Measurements from ENCODE around the gene UBR4. TPM values are rescaled to one million over a fixed set of nuclear protein-coding genes. Genes with fewer than 3 reads are reported as not detected.

Gene UBR4
- total and polyA plus RNA-seq, 2 of the 8 experiments (the other 6 are each of a cell fraction or from before 2014, with no cell fraction given): 139 to 152 TPM

- Histone ChIP-seq H3K18ac (ENCODE audit: extremely low read depth, low read length) (no peak overlapping the region), H3K79me1 (ENCODE audit: low read depth, low read length) (no peaks in the 10 kb centered on the region), H3K4me3 (ENCODE audit: extremely low read depth in 1 of 4, insufficient read depth in 2 of 4, low read depth in 3 of 4, low read length in 4 of 4) (no peak overlapping the region), H3K36me3 (ENCODE audit: control insufficient read depth in 2 of 4, insufficient read depth in 4 of 4, low read length in 3 of 4) (peaks cover 46 to 82% (median 72%) of the 10 kb centered on the region in 4 experiments), H4K91ac (replicated peaks; ENCODE audit: insufficient read length, low read length) (no peak overlapping the region), H3K14ac (ENCODE audit: insufficient read length) (no peak overlapping the region), H4K5ac (ENCODE audit: insufficient read length, low read depth, low read length) (no peak overlapping the region), H3K4me2 (ENCODE audit: insufficient read depth in 1 of 2, low read depth in 2 of 2, low read length in 2 of 2) (no peak overlapping the region), H3K23ac (ENCODE audit: insufficient read length) (no peak overlapping the region), H4K20me1 (replicated peaks in 1 of 2; ENCODE audit: control insufficient read depth in 1 of 2, insufficient read depth in 2 of 2, low read length in 2 of 2) (peaks cover 4 to 7% of the 10 kb centered on the region in 2 experiments), H3K27ac (ENCODE audit: low read depth, low read length) (no peak overlapping the region), H2BK5ac (ENCODE audit: low read depth, low read length) (no peak overlapping the region), H3K9ac (replicated peaks in 1 of 4; ENCODE audit: extremely low read depth in 1 of 4, low read depth in 3 of 4, low read length in 3 of 4) (no peak overlapping the region), H3K79me2 (ENCODE audit: control insufficient read depth in 1 of 2, insufficient read depth in 2 of 2, low read length in 2 of 2) (peaks cover 1 to 23% of the 10 kb centered on the region in 2 experiments), H3K27me3 (replicated peaks in 1 of 4; ENCODE audit: control insufficient read depth in 3 of 4, extremely low read depth in 1 of 4, insufficient read depth in 3 of 4, low read length in 3 of 4) (no peaks in the 10 kb centered on the region), H2AFZ (ENCODE audit: low read length) (no peak overlapping the region), H3K56ac (replicated peaks; ENCODE audit: insufficient read length, low read depth, low read length) (no peak overlapping the region), H3K9me3 (ENCODE audit: insufficient read depth in 2 of 2, low read depth in 1 of 2, low read length in 1 of 2) (no peaks in the 10 kb centered on the region), H3K4ac (replicated peaks; ENCODE audit: insufficient read length, low read depth, low read length) (no peak overlapping the region), H2BK20ac (ENCODE audit: low read length) (no peak overlapping the region), H3K4me1 (replicated peaks in 1 of 4; ENCODE audit: control insufficient read depth in 3 of 4, insufficient read depth in 4 of 4, low read length in 3 of 4) (no peaks in the 10 kb centered on the region), H2BK15ac (ENCODE audit: low read length) (no peak overlapping the region), H3K23me2 (ENCODE audit: low read depth, low read length) (no peaks in the 10 kb centered on the region), H2BK12ac (ENCODE audit: low read depth, low read length) (no peak overlapping the region), H2AK5ac (ENCODE audit: low read depth, low read length) (no peak overlapping the region), H2BK120ac (replicated peaks; ENCODE audit: low read depth, low read length) (no peak overlapping the region), H4K8ac (ENCODE audit: extremely low read depth, insufficient read depth, low read length) (no peak overlapping the region)
- FAIRE-seq (no peak), DNase-seq (ENCODE audit: low read depth in 1 of 2, low spot score in 2 of 2) (no peak)
- WGBS, 2 experiments (ENCODE audit: extremely low coverage in 1 of 2, insufficient coverage in 1 of 2, insufficient read length in 1 of 2, insufficient replicate concordance in 2 of 2, low coverage in 1 of 2, low lambda C conversion rate in 2 of 2, missing lambda C conversion rate in 1 of 2): 94% methylated on average over 3 of the region's 3 CpGs; no CpG with 5 or more reads in 1 of the 2 experiments
- no peak for TF ChIP-seq SIX5 (IDR thresholded peaks at IDR 0.05; ENCODE audit: low read depth, low read length)
- TF ChIP-seq BRCA1 (IDR thresholded peaks at IDR 0.05; ENCODE audit: low read depth, low read length): no peak
- no peak for TF ChIP-seq SUZ12 (IDR thresholded peaks at IDR 0.05; ENCODE audit: low read length)
- no peak for TF ChIP-seq USF2 (IDR thresholded peaks at IDR 0.05; ENCODE audit: low read length)
- TF ChIP-seq RNF2 (IDR thresholded peaks at IDR 0.05; ENCODE audit: borderline replicate concordance, low read depth, low read length, missing control alignments, poor library complexity, severe bottlenecking): no peak
- TF ChIP-seq BCL11A (IDR thresholded peaks at IDR 0.05; ENCODE audit: low read depth in 2 of 2, low read length in 2 of 2): no peak
- TF ChIP-seq RBBP5 (IDR thresholded peaks at IDR 0.05; ENCODE audit: borderline replicate concordance, low read depth, low read length): no peak
- TF ChIP-seq POLR2A (IDR thresholded peaks at IDR 0.05; ENCODE audit: control extremely low read depth in 1 of 2, low read depth in 2 of 2, low read length in 2 of 2): no peak
- CTCF ChIA-PET (ENCODE audit: partially characterized antibody): interaction anchor here (1.3 kb wide), 1 partner anchor 23 kb away, joined by 3 read pairs; no protein-coding TSS in a partner anchor
- POLR2A ChIA-PET (ENCODE audit: partially characterized antibody): interaction anchor here (0.8 to 1.6 kb wide), 4 partner anchors 13 to 45 kb away, joined by 3 to 5 read pairs (median 4); no protein-coding TSS in a partner anchor
Observed at GRCh38 chr1:19196331-19196730, 13.7 kb downstream of the UBR4 start.
